Effector memory CD4-positive, alpha-beta T cell (primary cell): ENCODE data around the gene PIGL.
"Not testable (repeated sequence)": the region's sequence is repeated elsewhere in the genome, so short reads cannot be mapped to it uniquely, and the experiment has no call there.

Source experiments
- DNase-seq, 3 donors: peaks; one replicate each; pipeline ENCODE4 v3.0.0-alpha.2; 2020
- H3K27ac ChIP-seq: 2 replicates; pipeline ENCODE4 v1.7.0; 2013; ENCODE audit warnings: mild to moderate bottlenecking, low read length, moderate library complexity; ENCODE audit not compliant: insufficient read depth, poor library complexity, severe bottlenecking
- H3K27me3 ChIP-seq: replicated peaks from 2 replicates; pipeline ENCODE4 v1.7.0; 2013; ENCODE audit warnings: mild to moderate bottlenecking, low read length; ENCODE audit not compliant: insufficient read depth, control insufficient read depth, poor library complexity, severe bottlenecking
- H3K36me3 ChIP-seq: 2 replicates; pipeline ENCODE4 v1.7.0; 2013; ENCODE audit warnings: mild to moderate bottlenecking, low read length, moderate library complexity; ENCODE audit not compliant: control insufficient read depth, insufficient read depth
- H3K4me1 ChIP-seq: 2 replicates; pipeline ENCODE4 v1.7.0; 2013; ENCODE audit warnings: low read length, mild to moderate bottlenecking; ENCODE audit not compliant: control insufficient read depth, insufficient read depth, poor library complexity, severe bottlenecking
- H3K4me3 ChIP-seq: 2 replicates; pipeline ENCODE4 v1.7.0; 2013; ENCODE audit warnings: low read length, low read depth, mild to moderate bottlenecking; ENCODE audit not compliant: insufficient read depth, poor library complexity, severe bottlenecking
- H3K9me3 ChIP-seq: 2 replicates; pipeline ENCODE4 v1.7.0; 2013; ENCODE audit warnings: mild to moderate bottlenecking, low read length, moderate library complexity; ENCODE audit not compliant: control insufficient read depth
- total RNA-seq, 3 donors: gene quantifications; one replicate each; lab custom pipeline; 2026; lab: John Stamatoyannopoulos, UW

The PIGL gene
- total RNA-seq = 19.2 to 30.4 (median 23.2) reads per million in 3 donors

GRCh38 chr17:16217002-16217635 lies at the start of gene PIGL:
TSS of gene PIGL (plus strand) at chr17:16217210. CDS start at chr17:16217227, 17 bp downstream.
- H3K36me3 ChIP-seq = peaks cover 5% of the 10 kb centered on the region
- H3K4me3 ChIP-seq = peak within 1 kb of the TSS; percentile 91
- DNase-seq = peak; percentile 67 to 75 (median 73)
- H3K9me3 ChIP-seq = no peaks in the 10 kb centered on the region
- peaks cover 3% of the 10 kb centered on the region for H3K4me1 ChIP-seq
- H3K27me3 ChIP-seq = no peaks in the 10 kb centered on the region
- H3K27ac ChIP-seq = peak within 1 kb of the TSS; percentile 82

- Histone ChIP-seq H3K9me3 (no peaks in the 10 kb centered on the region), H3K27ac (no peak overlapping the region), H3K27me3 (no peaks in the 10 kb centered on the region), H3K36me3 (peaks cover 8% of the 10 kb centered on the region), H3K4me1 (no peaks in the 10 kb centered on the region), H3K4me3 (no peak overlapping the region)
- no peak for DNase-seq
These were observed 45.4 kb upstream of the PIGL start for GRCh38 chr17:16171613-16172012.

- Histone ChIP-seq H3K9me3 (no peaks in the 10 kb centered on the region), H3K4me1 (no peaks in the 10 kb centered on the region), H3K27me3 (no peaks in the 10 kb centered on the region), H3K36me3 (no peaks in the 10 kb centered on the region), H3K4me3 (no peak overlapping the region), H3K27ac (no peak overlapping the region)
- DNase-seq = no peak
These were observed 38.2 kb upstream of the PIGL start for GRCh38 chr17:16178836-16179235.

- H3K4me3 ChIP-seq = no peak overlapping the region
These were observed 35.4 kb upstream of the PIGL start for GRCh38 chr17:16181581-16181980.

GRCh38 chr17:16187642-16188041 lies 29.4 kb upstream of the PIGL start:
- Histone ChIP-seq H3K36me3 (peaks cover 31% of the 10 kb centered on the region), H3K27me3 (no peaks in the 10 kb centered on the region)
- DNase-seq = no peak

More at GRCh38 chr17:16181581-16181980, 35.4 kb upstream of the PIGL start:
- Histone ChIP-seq H3K4me1 (no peaks in the 10 kb centered on the region), H3K27me3 (no peaks in the 10 kb centered on the region), H3K27ac (no peak overlapping the region), H3K36me3 (peaks cover 14% of the 10 kb centered on the region), H3K9me3 (no peaks in the 10 kb centered on the region)
- no peak for DNase-seq

GRCh38 chr17:16189791-16190348 lies 27.1 kb upstream of the PIGL start:
- H3K36me3 ChIP-seq = peaks cover 37% of the 10 kb centered on the region
- no peaks in the 10 kb centered on the region for H3K4me1 ChIP-seq
- H3K27ac ChIP-seq = no peak overlapping the region
- no peak for DNase-seq
- no peaks in the 10 kb centered on the region for H3K9me3 ChIP-seq
- no peaks in the 10 kb centered on the region for H3K27me3 ChIP-seq
- H3K4me3 ChIP-seq = no peak overlapping the region

More at GRCh38 chr17:16187642-16188041, 29.4 kb upstream of the PIGL start:
- no peaks in the 10 kb centered on the region for H3K9me3 ChIP-seq
- no peak overlapping the region for H3K4me3 ChIP-seq
- no peak overlapping the region for H3K27ac ChIP-seq
- no peaks in the 10 kb centered on the region for H3K4me1 ChIP-seq

- Histone ChIP-seq H3K4me1 (no peaks in the 10 kb centered on the region), H3K27ac (no peak overlapping the region), H3K9me3 (no peaks in the 10 kb centered on the region), H3K27me3 (no peaks in the 10 kb centered on the region), H3K36me3 (peaks cover 32% of the 10 kb centered on the region), H3K4me3 (no peak overlapping the region)
- DNase-seq = no peak
These were observed 26.2 kb upstream of the PIGL start for GRCh38 chr17:16190703-16191360.

- no peak overlapping the region for H3K27ac ChIP-seq
- no peaks in the 10 kb centered on the region for H3K9me3 ChIP-seq
- H3K27me3 ChIP-seq = no peaks in the 10 kb centered on the region
- no peak overlapping the region for H3K4me3 ChIP-seq
- no peaks in the 10 kb centered on the region for H3K4me1 ChIP-seq
- DNase-seq = no peak
- H3K36me3 ChIP-seq = peaks cover 28% of the 10 kb centered on the region
These were observed 25.4 kb upstream of the PIGL start for GRCh38 chr17:16191604-16192003.

- not testable (repeated sequence) for H3K4me3 ChIP-seq, DNase-seq, H3K27me3 ChIP-seq, H3K9me3 ChIP-seq, H3K27ac ChIP-seq, H3K4me1 ChIP-seq
- H3K36me3 ChIP-seq = peaks cover 28% of the 10 kb centered on the region
These were observed 22.6 kb upstream of the PIGL start for GRCh38 chr17:16194307-16194835.

- Histone ChIP-seq H3K36me3 (peaks cover 10% of the 10 kb centered on the region), H3K4me1 (no peaks in the 10 kb centered on the region), H3K9me3 (no peaks in the 10 kb centered on the region), H3K27ac (no peak overlapping the region), H3K27me3 (no peaks in the 10 kb centered on the region), H3K4me3 (no peak overlapping the region)
- no peak for DNase-seq
These were observed 19.7 kb upstream of the PIGL start for GRCh38 chr17:16197276-16197675.
